ENCODE results near the gene P2RX2. TPM values are rescaled to one million over a fixed set of nuclear protein-coding genes. Genes with fewer than 3 reads are reported as not detected.

Gene P2RX2
- total RNA-seq, 1 experiment from 2014 or later, result not detected

GRCh38 chr12:132615579-132616038 is 3.0 kb upstream of the P2RX2 start:
- no peak overlapping the region for H3K4me2 ChIP-seq
- ChIA-PET POLR2A (ENCODE audit: unreplicated experiment) (no interaction called here), CTCF (interaction anchor here (0.5 to 1.4 kb wide), 2 partner anchors 208 to 462 kb away, joined by 4 to 5 read pairs; no protein-coding TSS in a partner anchor)
- no peaks in the 10 kb centered on the region for H3K79me2 ChIP-seq (ENCODE audit: low read depth)
- DNase-seq, result no peak
- no peak overlapping the region for H3K4me3 ChIP-seq
- no peaks in the 10 kb centered on the region for H4K20me1 ChIP-seq (ENCODE audit: insufficient read depth)
- no peaks in the 10 kb centered on the region for H3K4me1 ChIP-seq (replicated peaks; ENCODE audit: insufficient read depth)
- TF ChIP-seq CTCF (conservative IDR thresholded peaks at IDR 0.05) (no peak), EZH2 (IDR thresholded peaks at IDR 0.05; ENCODE audit: low read depth) (no peak)
- H2AFZ ChIP-seq, result no peak overlapping the region
- peaks cover 39% of the 10 kb centered on the region for H3K27me3 ChIP-seq (ENCODE audit: insufficient read depth, low read depth)
- peaks cover 7% of the 10 kb centered on the region for H3K9me3 ChIP-seq (ENCODE audit: insufficient read depth, low read depth)
- H3F3A ChIP-seq (ENCODE audit: insufficient read depth, low read depth), result peaks cover 8% of the 10 kb centered on the region; the same call in 1 of the 2 replicates
- BruUV-seq (replicated peaks), result no TSS peak
- intact Hi-C loops (cut with micrococcal nuclease; ENCODE audit: unreplicated experiment), result loop anchor here (1.0 to 10.0 kb wide), 2 partner anchors 200 to 461 kb away; no protein-coding TSS in a partner anchor
- no peaks in the 10 kb centered on the region for H3K36me3 ChIP-seq (ENCODE audit: low read depth)
- H3K9me2 ChIP-seq (ENCODE audit: insufficient read depth), result no peaks in the 10 kb centered on the region
- H3K27ac ChIP-seq, result no peak overlapping the region

- Histone ChIP-seq H3K27me3 (ENCODE audit: insufficient read depth, low read depth) (peaks cover 24% of the 10 kb centered on the region; the same call in 1 of the 2 replicates), H3K4me2 (no peak overlapping the region), H2AFZ (no peak overlapping the region), H3K36me3 (ENCODE audit: low read depth) (no peaks in the 10 kb centered on the region), H3F3A (ENCODE audit: insufficient read depth, low read depth) (peaks cover 8% of the 10 kb centered on the region; the same call in 1 of the 2 replicates), H4K20me1 (ENCODE audit: insufficient read depth) (0 out of 2 replicates have a peak, but pooled peaks cover under 1% of the 10 kb centered on the region), H3K4me1 (replicated peaks; ENCODE audit: insufficient read depth) (peaks cover 6% of the 10 kb centered on the region), H3K9me3 (ENCODE audit: insufficient read depth, low read depth) (peaks cover 7% of the 10 kb centered on the region), H3K27ac (no peak overlapping the region), H3K79me2 (ENCODE audit: low read depth) (no peaks in the 10 kb centered on the region), H3K9me2 (ENCODE audit: insufficient read depth) (no peaks in the 10 kb centered on the region), H3K4me3 (no peak overlapping the region)
- CTCF ChIA-PET, result no interaction called here
- intact Hi-C loops (cut with micrococcal nuclease; ENCODE audit: unreplicated experiment), result loop anchor here (10.0 kb wide), 1 partner anchor 462 kb away; no protein-coding TSS in a partner anchor
- no peak for DNase-seq
- POLR2A ChIA-PET (ENCODE audit: unreplicated experiment), result no interaction called here
- BruUV-seq (replicated peaks), result no TSS peak
- TF ChIP-seq EZH2 (IDR thresholded peaks at IDR 0.05; ENCODE audit: low read depth) (no peak), CTCF (conservative IDR thresholded peaks at IDR 0.05) (no peak)
Measured at GRCh38 chr12:132617135-132617701, 1.4 kb upstream of the P2RX2 start.

- ChIA-PET POLR2A (ENCODE audit: unreplicated experiment) (no interaction called here), CTCF (no interaction called here)
- peaks cover 7% of the 10 kb centered on the region for H3K9me3 ChIP-seq (ENCODE audit: insufficient read depth, low read depth)
- DNase-seq, result no peak
- intact Hi-C loops (cut with micrococcal nuclease; ENCODE audit: unreplicated experiment), result loop anchor here (10.0 kb wide), 1 partner anchor 463 kb away; no protein-coding TSS in a partner anchor
- H2AFZ ChIP-seq, result no peak overlapping the region
- no peak overlapping the region for H3K4me3 ChIP-seq
- H3K36me3 ChIP-seq (ENCODE audit: low read depth), result no peaks in the 10 kb centered on the region
- H3K9me2 ChIP-seq (ENCODE audit: insufficient read depth), result no peaks in the 10 kb centered on the region
- BruUV-seq (replicated peaks), result no TSS peak
- H3K4me2 ChIP-seq, result no peak overlapping the region
- no peaks in the 10 kb centered on the region for H3K79me2 ChIP-seq (ENCODE audit: low read depth)
- no peak overlapping the region for H3K27ac ChIP-seq
- no peak for TF ChIP-seq EZH2 (IDR thresholded peaks at IDR 0.05; ENCODE audit: low read depth)
- no peak for TF ChIP-seq CTCF (conservative IDR thresholded peaks at IDR 0.05)
- H3K27me3 ChIP-seq (ENCODE audit: insufficient read depth, low read depth), result peaks cover 19% of the 10 kb centered on the region; the same call in 1 of the 2 replicates
- H3K4me1 ChIP-seq (replicated peaks; ENCODE audit: insufficient read depth), result peaks cover 14% of the 10 kb centered on the region
- H3F3A ChIP-seq (ENCODE audit: insufficient read depth, low read depth), result peaks cover 17% of the 10 kb centered on the region
- 0 out of 2 replicates have a peak, but pooled peaks cover 6% of the 10 kb centered on the region for H4K20me1 ChIP-seq (ENCODE audit: insufficient read depth)
Measured at GRCh38 chr12:132617822-132618682, 524 bp upstream of the P2RX2 start.

Measured in PC-9 (cell line).